Endodermal cell (in vitro differentiated cells): ENCODE data around the gene MICU1. TPM values are rescaled to one million over a fixed set of nuclear protein-coding genes. Genes with fewer than 3 reads are reported as not detected.

ENCODE experiments used
- DNase-seq: peaks from one replicate; pipeline ENCODE4 v3.0.0-alpha.2; 2017
- H3K27ac ChIP-seq: 2 replicates; pipeline ENCODE4 v1.5.1; 2013; ENCODE audit warnings: mild to moderate bottlenecking, low read depth, low read length, moderate library complexity
- H3K27me3 ChIP-seq: 2 replicates; pipeline ENCODE4 v1.6.1; 2013; ENCODE audit warnings: mild to moderate bottlenecking, low read length, moderate library complexity; ENCODE audit not compliant: insufficient read depth, control insufficient read depth, poor library complexity, severe bottlenecking
- H3K36me3 ChIP-seq: 2 replicates; pipeline ENCODE4 v1.7.0; 2013; ENCODE audit warnings: mild to moderate bottlenecking, low read length, moderate library complexity; ENCODE audit not compliant: control insufficient read depth, insufficient read depth
- H3K4me1 ChIP-seq: one replicate; pipeline ENCODE4 v1.7.0; 2013; ENCODE audit warnings: low read length; ENCODE audit not compliant: control insufficient read depth, insufficient read depth
- H3K4me3 ChIP-seq: 2 replicates; pipeline ENCODE4 v1.5.1; 2013; ENCODE audit warnings: mild to moderate bottlenecking, low read length, moderate library complexity
- H3K9ac ChIP-seq: 2 replicates; pipeline ENCODE4 v1.6.1; 2013; ENCODE audit warnings: mild to moderate bottlenecking, low read length, moderate library complexity; ENCODE audit not compliant: poor library complexity, severe bottlenecking; ENCODE audit errors: extremely low read depth
- H3K9me3 ChIP-seq: 2 replicates; pipeline ENCODE4 v1.6.1; 2013; ENCODE audit warnings: mild to moderate bottlenecking, low read length, moderate library complexity; ENCODE audit not compliant: control insufficient read depth
- H3K27ac Mint-ChIP-seq: 2 replicates; pipeline ENCODE4 v1.8.0; 2020; ENCODE audit warnings: mixed read lengths
- H3K27me3 Mint-ChIP-seq: 2 replicates; pipeline ENCODE4 v1.8.0; 2021; ENCODE audit warnings: mild to moderate bottlenecking, mixed read lengths; ENCODE audit not compliant: insufficient read depth
- H3K36me3 Mint-ChIP-seq: 2 replicates; pipeline ENCODE4 v1.8.0; 2020; ENCODE audit warnings: low read depth, mixed read lengths
- H3K4me1 Mint-ChIP-seq: 2 replicates; pipeline ENCODE4 v1.8.0; 2020; ENCODE audit warnings: mixed read lengths
- H3K4me3 Mint-ChIP-seq: 2 replicates; pipeline ENCODE4 v1.8.0; 2020; ENCODE audit warnings: mild to moderate bottlenecking, moderate library complexity, mixed read lengths
- H3K9me3 Mint-ChIP-seq: 2 replicates; pipeline ENCODE4 v1.8.0; 2020; ENCODE audit warnings: mild to moderate bottlenecking, mixed read lengths
- WGBS, 2 experiments: methylation state at CpG; one replicate each; pipeline versions ENCODE4 v1.1.5 to v1.1.7; 2013; ENCODE audit warnings: missing lambda C conversion rate in 2 of 2, mixed read lengths in 1 of 2; ENCODE audit not compliant: insufficient coverage in 1 of 2, insufficient read length in 1 of 2; 5-methylcytosine and 5-hydroxymethylcytosine counted together
- total RNA-seq, 2 donors: library from RNA; stranded (reverse); fragmentation: NEBNext Ultra II Directional in 1 of 2; extraction: Animal tissue kit (Norgen Biotek cat#: 25700) in 1 of 2; gene quantifications; 2 replicates in 1 of 2; 3 replicates in 1 of 2; pipeline ENCODE4 v1.2.1, GENCODE V29; 2021
- TF ChIP-seq, protein P1 (sequence below): fragments of 200-600 bp; sonication (generic); conservative IDR thresholded peaks from 2 replicates; pipeline ENCODE4 v1.5.0; 2021; ENCODE audit warnings: antibody characterized with exemption, mild to moderate bottlenecking

Gene MICU1
- total RNA-seq, 2 donors from 2014 or later, result 41.9 to 54.9 TPM

- Mint-ChIP-seq H3K27me3 (no peaks in the 10 kb centered on the region), H3K27ac (no peak overlapping the region), H3K4me3 (no peak overlapping the region), H3K4me1 (peaks cover 19% of the 10 kb centered on the region), H3K9me3 (peaks cover 43% of the 10 kb centered on the region), H3K36me3 (peaks cover 58% of the 10 kb centered on the region)
- TF ChIP-seq, protein P1, sequence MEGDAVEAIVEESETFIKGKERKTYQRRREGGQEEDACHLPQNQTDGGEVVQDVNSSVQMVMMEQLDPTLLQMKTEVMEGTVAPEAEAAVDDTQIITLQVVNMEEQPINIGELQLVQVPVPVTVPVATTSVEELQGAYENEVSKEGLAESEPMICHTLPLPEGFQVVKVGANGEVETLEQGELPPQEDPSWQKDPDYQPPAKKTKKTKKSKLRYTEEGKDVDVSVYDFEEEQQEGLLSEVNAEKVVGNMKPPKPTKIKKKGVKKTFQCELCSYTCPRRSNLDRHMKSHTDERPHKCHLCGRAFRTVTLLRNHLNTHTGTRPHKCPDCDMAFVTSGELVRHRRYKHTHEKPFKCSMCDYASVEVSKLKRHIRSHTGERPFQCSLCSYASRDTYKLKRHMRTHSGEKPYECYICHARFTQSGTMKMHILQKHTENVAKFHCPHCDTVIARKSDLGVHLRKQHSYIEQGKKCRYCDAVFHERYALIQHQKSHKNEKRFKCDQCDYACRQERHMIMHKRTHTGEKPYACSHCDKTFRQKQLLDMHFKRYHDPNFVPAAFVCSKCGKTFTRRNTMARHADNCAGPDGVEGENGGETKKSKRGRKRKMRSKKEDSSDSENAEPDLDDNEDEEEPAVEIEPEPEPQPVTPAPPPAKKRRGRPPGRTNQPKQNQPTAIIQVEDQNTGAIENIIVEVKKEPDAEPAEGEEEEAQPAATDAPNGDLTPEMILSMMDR, result no peak
- DNase-seq, result no peak
- Histone ChIP-seq H3K36me3 (peaks cover 41% of the 10 kb centered on the region), H3K4me1 (peaks cover 5% of the 10 kb centered on the region), H3K9ac (no peak overlapping the region), H3K9me3 (peaks cover 55% of the 10 kb centered on the region), H3K27me3 (no peaks in the 10 kb centered on the region), H3K27ac (no peak overlapping the region), H3K4me3 (peak overlapping the region; percentile 37)
Measured at GRCh38 chr10:72541337-72541736, 84.5 kb downstream of the MICU1 start.

DNA sequence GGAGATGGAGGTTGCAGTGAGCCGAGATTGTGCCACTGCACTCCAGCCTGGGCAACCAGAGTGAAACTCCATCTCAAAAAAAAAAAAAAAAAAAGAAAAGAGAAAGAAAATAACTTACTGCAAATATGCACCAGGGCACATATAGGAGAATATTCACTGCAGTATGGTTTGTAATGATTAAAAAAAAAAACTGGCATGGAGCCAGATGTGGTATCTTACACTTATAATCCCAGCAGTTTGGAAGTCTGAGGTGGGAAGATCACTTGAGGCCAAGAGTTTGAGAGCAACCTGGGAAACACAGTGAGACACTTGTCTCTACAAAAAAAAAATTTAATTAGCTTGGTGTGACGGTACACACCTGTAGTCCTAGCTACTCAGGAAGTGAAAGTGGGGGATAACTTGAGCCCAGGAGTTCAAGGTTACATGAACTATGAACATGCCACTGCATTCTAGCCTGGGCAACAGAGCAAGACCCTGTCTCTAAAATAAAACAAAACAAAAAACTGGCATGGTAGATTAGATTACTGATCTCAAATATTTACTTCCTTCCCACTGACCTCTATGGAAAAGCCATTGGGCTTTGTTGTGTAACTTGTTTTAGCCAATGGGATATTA, 85.6 kb downstream of the MICU1 start:
- Mint-ChIP-seq H3K27me3 (no peaks in the 10 kb centered on the region), H3K4me1 (peaks cover 9% of the 10 kb centered on the region), H3K36me3 (peaks cover 54% of the 10 kb centered on the region), H3K4me3 (no peak overlapping the region), H3K27ac (no peak overlapping the region), H3K9me3 (peaks cover 43% of the 10 kb centered on the region)
- Histone ChIP-seq H3K4me3 (peak overlapping the region; percentile 8), H3K27me3 (no peaks in the 10 kb centered on the region), H3K4me1 (no peaks in the 10 kb centered on the region), H3K27ac (no peak overlapping the region), H3K36me3 (peaks cover 41% of the 10 kb centered on the region), H3K9me3 (peaks cover 55% of the 10 kb centered on the region), H3K9ac (no peak overlapping the region)
- TF ChIP-seq, protein P1, result no peak
- WGBS, 2 experiments, result 100% methylated on average over 1 to 2 of the region's 2 CpGs
- DNase-seq, result no peak

- TF ChIP-seq, protein P1, result no peak
- no peak overlapping the region for H3K4me3 ChIP-seq
- no peaks in the 10 kb centered on the region for H3K27me3 ChIP-seq
- H3K9ac ChIP-seq, result no peak overlapping the region
- no peaks in the 10 kb centered on the region for H3K4me1 ChIP-seq
- H3K9me3 ChIP-seq, result peaks cover 48% of the 10 kb centered on the region
- no peak for DNase-seq
- no peak overlapping the region for H3K27ac ChIP-seq
- H3K4me3 Mint-ChIP-seq, result no peak overlapping the region
- H3K27ac Mint-ChIP-seq, result no peak overlapping the region
- WGBS, 2 experiments, result 100% methylated on average over 1 of the region's 1 CpG; no CpG with 5 or more reads in 1 of the 2 experiments
- H3K4me1 Mint-ChIP-seq, result peaks cover 2% of the 10 kb centered on the region
- H3K36me3 ChIP-seq, result peaks cover 35% of the 10 kb centered on the region
- H3K9me3 Mint-ChIP-seq, result peaks cover 42% of the 10 kb centered on the region
- peaks cover 44% of the 10 kb centered on the region for H3K36me3 Mint-ChIP-seq
- no peaks in the 10 kb centered on the region for H3K27me3 Mint-ChIP-seq
Measured at GRCh38 chr10:72539137-72539536, 86.7 kb downstream of the MICU1 start.
